Measurements from ENCODE around the gene TREH.
"Not testable (repeated sequence)": the region's sequence is repeated elsewhere in the genome, so short reads cannot be mapped to it uniquely, and the experiment has no call there.

Gene TREH

GRCh38 chr11:118697346-118697745, 17.9 kb upstream of the TREH start:
- no peak for DNase-seq (ENCODE audit: low spot score)

GRCh38 chr11:118696673-118697226, 17.3 kb upstream of the TREH start:
- no peak for DNase-seq (ENCODE audit: low spot score)

GRCh38 chr11:118694771-118695170, 15.3 kb upstream of the TREH start:
- no peak for DNase-seq (ENCODE audit: low spot score)

GRCh38 chr11:118694185-118694584, 14.7 kb upstream of the TREH start:
- no peak for DNase-seq (ENCODE audit: low spot score)

GRCh38 chr11:118691926-118692830, 12.7 kb upstream of the TREH start:
- DNase-seq (ENCODE audit: low spot score): no peak

- DNase-seq (ENCODE audit: low spot score): no peak
Observed at GRCh38 chr11:118690553-118691304, 11.3 kb upstream of the TREH start.

- peak; percentile 94 for DNase-seq (ENCODE audit: low spot score)
Observed at GRCh38 chr11:118689852-118690552, 10.6 kb upstream of the TREH start.

GRCh38 chr11:118689503-118689851, 10.0 kb upstream of the TREH start:
- no peak for DNase-seq (ENCODE audit: low spot score)

- DNase-seq (ENCODE audit: low spot score): no peak
Observed at GRCh38 chr11:118688851-118689502, 9.5 kb upstream of the TREH start.

GRCh38 chr11:118688339-118688738, 8.9 kb upstream of the TREH start:
- DNase-seq (ENCODE audit: low spot score): not testable (repeated sequence)

- no peak for DNase-seq (ENCODE audit: low spot score)
Observed at GRCh38 chr11:118687906-118688305, 8.5 kb upstream of the TREH start.

- no peak for DNase-seq (ENCODE audit: low spot score)
Observed at GRCh38 chr11:118684187-118684586, 4.7 kb upstream of the TREH start.

- not testable (repeated sequence) for DNase-seq (ENCODE audit: low spot score)
Observed at GRCh38 chr11:118682939-118683338, 3.5 kb upstream of the TREH start.

GRCh38 chr11:118682372-118682771, 2.9 kb upstream of the TREH start:
- DNase-seq (ENCODE audit: low spot score): no peak

- DNase-seq (ENCODE audit: low spot score): peak; percentile 69
Observed at GRCh38 chr11:118678908-118679307, 542 bp downstream of the TREH start.

- no peak for DNase-seq (ENCODE audit: low spot score)
Observed at GRCh38 chr11:118677977-118678376, 1.5 kb downstream of the TREH start.

GRCh38 chr11:118674082-118674435, 5.4 kb downstream of the TREH start:
- no peak for DNase-seq (ENCODE audit: low spot score)

GRCh38 chr11:118673361-118674081, 5.9 kb downstream of the TREH start:
- peak; percentile 71 for DNase-seq (ENCODE audit: low spot score)

- peak; percentile 57 for DNase-seq (ENCODE audit: low spot score)
Observed at GRCh38 chr11:118672846-118673245, 6.6 kb downstream of the TREH start.

GRCh38 chr11:118671254-118671653, 8.2 kb downstream of the TREH start:
- no peak for DNase-seq (ENCODE audit: low spot score)

- DNase-seq (ENCODE audit: low spot score): no peak
Observed at GRCh38 chr11:118670063-118670462, 9.4 kb downstream of the TREH start.
